Breast epithelium (tissue), 3 donors: ENCODE measurements around the gene CDH23.

Experiments
- POLR2A ChIP-seq: fragments of 450-650 bp; IDR thresholded peaks from one replicate; pipeline ENCODE4 v1.6.1; 2016; ENCODE audit warnings: antibody characterized with exemption, mild to moderate bottlenecking, moderate library complexity
- POLR2AphosphoS5 ChIP-seq, 3 donors: sonication (generic); formaldehyde crosslinking; IDR thresholded peaks; one replicate each; pipeline ENCODE4 v1.6.1; 2017; ENCODE audit warnings: antibody characterized with exemption in 3 of 3

GRCh38 chr10:71830726-71831125, 434.0 kb downstream of the CDH23 start:
- TF ChIP-seq POLR2AphosphoS5 (IDR thresholded peaks at IDR 0.05) (no peak), POLR2A (no peak)
